Measurements from ENCODE around the gene BLOC1S1.

BLOC1S1 gene

GRCh38 chr12:55711786-55712553 is 3.9 kb upstream of the BLOC1S1 start:
- no peak for DNase-seq (ENCODE audit: low spot score)

- no peak for DNase-seq (ENCODE audit: low spot score)
Observed at GRCh38 chr12:55712700-55713415, 3.0 kb upstream of the BLOC1S1 start.

- DNase-seq (ENCODE audit: low spot score): peak; percentile 89
Observed at GRCh38 chr12:55713721-55714120, 2.1 kb upstream of the BLOC1S1 start.

- no peak for DNase-seq (ENCODE audit: low spot score)
Observed at GRCh38 chr12:55715169-55715764, 579 bp upstream of the BLOC1S1 start.

- no peak for DNase-seq (ENCODE audit: low spot score)
Observed at GRCh38 chr12:55716582-55716957, 724 bp downstream of the BLOC1S1 start.

- peak; percentile 65 for DNase-seq (ENCODE audit: low spot score)
Observed at GRCh38 chr12:55717011-55718007, 1.5 kb downstream of the BLOC1S1 start.

- DNase-seq (ENCODE audit: low spot score): no peak
Observed at GRCh38 chr12:55718015-55718414, 2.2 kb downstream of the BLOC1S1 start.

- no peak for DNase-seq (ENCODE audit: low spot score)
Observed at GRCh38 chr12:55718624-55719275, 2.9 kb downstream of the BLOC1S1 start.

- DNase-seq (ENCODE audit: low spot score): no peak
Observed at GRCh38 chr12:55719371-55719770, 3.5 kb downstream of the BLOC1S1 start.

GRCh38 chr12:55720071-55720564 is 4.3 kb downstream of the BLOC1S1 start, which contains the start of gene RDH5:
TSS of gene RDH5 (plus strand) at chr12:55720393. CDS start at chr12:55721185, 792 bp downstream.
- DNase-seq (ENCODE audit: low spot score): peak; percentile 85

GRCh38 chr12:55720894-55721444 is 5.1 kb downstream of the BLOC1S1 start:
- peak; percentile 84 for DNase-seq (ENCODE audit: low spot score)

GRCh38 chr12:55721601-55722213 is 5.9 kb downstream of the BLOC1S1 start:
- no peak for DNase-seq (ENCODE audit: low spot score)

GRCh38 chr12:55722948-55723347 is 7.1 kb downstream of the BLOC1S1 start:
- no peak for DNase-seq (ENCODE audit: low spot score)

GRCh38 chr12:55723516-55724225 is 7.8 kb downstream of the BLOC1S1 start:
- no peak for DNase-seq (ENCODE audit: low spot score)

- no peak for DNase-seq (ENCODE audit: low spot score)
Observed at GRCh38 chr12:55724226-55724939, 8.5 kb downstream of the BLOC1S1 start.

GRCh38 chr12:55724940-55725309 is 9.1 kb downstream of the BLOC1S1 start:
- DNase-seq (ENCODE audit: low spot score): no peak

- DNase-seq (ENCODE audit: low spot score): no peak
Observed at GRCh38 chr12:55725556-55725955, 9.7 kb downstream of the BLOC1S1 start.

- no peak for DNase-seq (ENCODE audit: low spot score)
Observed at GRCh38 chr12:55726971-55727370, 11.1 kb downstream of the BLOC1S1 start.

GRCh38 chr12:55727643-55728185 is 11.9 kb downstream of the BLOC1S1 start:
- DNase-seq (ENCODE audit: low spot score): no peak
